Germinal center (tissue), 1 donor: ENCODE measurements around the gene DECR2.
"Not testable (repeated sequence)": the region's sequence is repeated elsewhere in the genome, so short reads cannot be mapped to it uniquely, and the experiment has no call there.

Experiments used
- DNase-seq: peaks from one replicate; pipeline ENCODE4 v3.0.0; 2012; ENCODE audit warnings: mixed read lengths, low spot score

Gene DECR2

DNA sequence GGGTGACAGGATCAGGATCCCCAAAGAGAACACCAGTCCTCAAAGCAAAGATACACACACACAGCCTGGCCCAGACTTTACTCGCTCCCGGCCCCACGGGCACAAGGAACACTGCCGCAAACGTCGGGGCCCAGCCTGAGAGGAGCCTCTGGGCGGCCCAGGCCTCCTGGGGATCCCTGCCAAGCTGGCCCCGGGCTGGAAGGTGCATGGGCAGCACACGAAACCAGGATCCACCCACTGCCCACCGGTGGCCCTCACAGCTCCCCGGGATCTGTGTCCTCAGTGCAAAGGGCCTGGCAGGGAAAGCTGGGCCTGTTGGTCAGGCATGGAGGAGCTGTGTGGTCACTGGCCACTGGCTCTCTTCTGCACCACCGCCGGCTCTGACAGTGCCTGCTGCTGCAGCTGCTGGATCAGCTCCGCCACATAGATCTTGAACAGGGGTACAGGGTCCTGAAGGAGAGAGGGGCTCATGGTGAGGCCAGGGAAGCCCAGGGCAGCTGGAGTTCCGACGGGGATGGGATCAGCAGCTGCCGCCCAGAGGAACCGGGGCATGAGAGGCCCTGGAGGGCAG, 34.3 kb upstream of the DECR2 start:
- no peak for DNase-seq

DNA sequence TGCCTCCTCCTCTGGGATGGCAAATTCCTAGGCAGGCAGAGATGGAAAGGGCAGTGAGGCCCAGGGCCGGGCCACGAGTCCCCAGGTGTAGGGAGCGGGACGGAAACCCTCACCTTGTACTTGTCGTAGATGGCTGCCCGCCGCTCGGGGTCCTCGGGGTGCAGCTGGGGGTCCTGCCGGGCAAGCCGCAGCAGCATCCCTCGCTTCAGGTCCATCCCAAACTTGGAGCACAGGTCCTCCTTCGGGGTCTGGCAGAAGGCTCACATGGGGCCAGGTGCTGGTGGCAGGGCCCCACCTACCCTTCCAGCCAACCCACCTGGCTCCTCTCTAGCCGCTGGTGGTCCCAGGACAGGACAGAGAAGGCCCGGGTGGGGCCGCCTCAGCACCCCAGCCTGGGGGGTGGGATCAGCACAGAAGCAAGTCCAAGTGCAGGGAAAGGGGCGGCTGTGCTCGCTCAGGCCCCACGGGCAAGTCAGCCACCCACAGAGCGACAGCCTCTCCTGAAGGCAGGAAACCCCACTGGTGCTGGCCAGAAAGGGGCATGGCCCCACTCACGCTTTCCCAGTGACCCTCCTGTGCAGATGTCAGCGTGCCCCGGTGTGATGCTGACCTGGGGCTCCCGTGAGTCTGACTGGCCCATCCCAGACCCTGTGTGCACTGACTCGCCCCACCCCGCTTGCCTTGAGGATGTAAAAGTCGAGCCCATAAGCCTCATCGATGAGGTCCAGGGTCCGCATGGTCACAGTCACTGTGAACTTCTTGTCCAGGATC, 33.1 kb upstream of the DECR2 start:
- no peak for DNase-seq

DNA sequence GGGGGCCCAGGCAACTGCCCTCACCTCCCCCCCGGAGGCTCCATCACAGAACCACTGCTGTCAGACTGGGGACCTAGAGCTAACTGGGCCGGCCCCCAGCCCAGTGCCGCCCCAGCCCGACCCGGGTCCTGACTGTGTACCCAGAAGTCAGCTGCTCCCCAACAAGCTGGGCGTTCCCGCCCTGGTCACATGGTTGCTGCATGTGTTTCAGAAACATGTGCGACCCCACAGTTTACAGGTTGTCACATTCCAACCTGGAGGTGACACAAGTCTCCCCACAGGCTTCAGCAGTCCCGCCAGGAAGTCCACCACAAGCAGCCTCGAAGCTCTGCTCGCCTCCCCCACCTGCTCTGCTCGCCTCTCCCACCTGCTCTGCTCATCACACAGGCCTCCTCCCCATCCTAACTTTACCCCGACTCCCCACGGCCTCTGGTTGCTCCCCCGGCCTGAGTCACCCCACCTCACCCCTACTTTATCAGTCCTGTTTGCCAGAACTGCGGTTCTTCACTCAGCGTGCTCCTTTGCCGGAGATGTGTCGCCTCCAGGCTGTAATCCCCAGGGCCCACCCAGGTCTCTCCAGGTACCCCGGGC, 32.3 kb upstream of the DECR2 start:
- no peak for DNase-seq

DNA sequence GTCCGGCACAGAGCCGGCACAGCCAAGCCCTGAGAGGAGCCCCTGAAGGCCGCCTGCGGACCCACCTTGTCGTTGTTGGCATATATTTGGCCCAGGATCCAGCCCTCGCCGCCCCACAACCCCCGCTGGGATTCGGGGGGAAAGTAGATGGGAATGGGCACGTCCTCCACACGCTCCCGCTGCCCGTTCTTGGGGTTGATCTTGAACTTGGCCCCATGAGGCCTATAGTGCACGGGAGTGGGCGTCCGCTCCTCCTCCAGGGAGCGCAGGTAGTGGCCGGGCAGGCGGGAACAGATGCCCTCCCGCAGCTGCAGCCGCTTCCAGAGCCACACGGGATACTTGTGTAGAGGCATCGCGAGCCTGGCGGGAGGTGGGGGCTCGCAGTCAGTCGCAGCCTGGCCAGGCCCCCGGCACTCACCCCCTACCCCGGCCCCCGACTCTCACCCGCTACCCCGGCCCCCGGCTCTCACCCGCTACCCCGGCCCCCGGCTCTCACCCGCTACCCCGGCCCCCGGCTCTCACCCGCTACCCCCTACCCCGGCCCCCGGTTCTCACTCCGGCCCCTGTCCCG, 31.7 kb upstream of the DECR2 start:
- no peak for DNase-seq

DNA sequence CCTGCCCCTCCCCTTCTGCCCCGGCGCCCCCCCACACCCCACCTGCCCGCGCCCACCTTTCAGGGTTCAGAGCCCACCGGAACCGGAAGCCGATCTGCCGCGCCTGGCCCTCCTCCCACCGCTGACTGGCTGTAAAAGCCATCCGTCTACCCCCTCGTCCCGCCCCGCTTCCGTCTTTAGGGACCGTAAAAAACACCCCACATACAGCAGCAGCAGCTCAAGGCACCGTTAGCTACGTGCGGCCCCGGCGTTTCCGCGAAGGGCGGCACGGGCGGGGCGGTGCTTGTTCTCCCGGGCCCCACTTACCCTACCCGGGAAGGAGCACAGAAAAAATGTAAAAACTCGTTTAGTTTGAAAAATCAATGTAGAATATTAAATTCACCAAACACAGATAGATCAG, 31.2 kb upstream of the DECR2 start, which contains the start of gene MRPL28:
MRPL28 (minus strand) TSS at position 96 of the 400 bp plus-strand sequence. CDS start 320 bp downstream, outside the sequence.
- DNase-seq: peak; percentile 96

DNA sequence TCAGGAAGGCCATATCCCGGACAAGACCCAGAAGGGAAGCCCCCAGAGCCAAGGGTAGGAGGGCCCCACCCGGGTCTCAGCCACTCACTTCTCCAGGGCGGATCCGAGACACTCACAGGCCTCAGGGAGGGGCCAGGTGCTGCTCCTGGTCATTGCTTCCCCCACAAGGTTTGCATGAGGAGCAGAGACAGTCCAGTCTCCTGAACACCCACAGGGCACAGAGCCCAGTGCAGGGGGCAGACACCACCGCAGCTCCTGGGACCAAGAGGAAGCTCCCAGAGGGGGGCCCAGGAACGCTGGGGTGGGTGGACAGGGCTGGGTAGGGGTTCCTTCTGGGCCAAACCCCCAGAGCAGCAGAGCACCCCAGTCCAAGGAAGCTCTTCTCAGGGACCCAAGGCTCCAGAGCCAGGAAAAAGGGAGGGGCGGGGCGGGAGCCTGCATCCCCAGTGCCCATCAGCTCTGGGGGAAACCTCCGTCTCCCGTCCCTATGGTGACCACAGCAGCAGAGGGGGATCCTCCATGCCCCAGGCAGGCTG, 30.6 kb upstream of the DECR2 start:
- DNase-seq: no peak

DNA sequence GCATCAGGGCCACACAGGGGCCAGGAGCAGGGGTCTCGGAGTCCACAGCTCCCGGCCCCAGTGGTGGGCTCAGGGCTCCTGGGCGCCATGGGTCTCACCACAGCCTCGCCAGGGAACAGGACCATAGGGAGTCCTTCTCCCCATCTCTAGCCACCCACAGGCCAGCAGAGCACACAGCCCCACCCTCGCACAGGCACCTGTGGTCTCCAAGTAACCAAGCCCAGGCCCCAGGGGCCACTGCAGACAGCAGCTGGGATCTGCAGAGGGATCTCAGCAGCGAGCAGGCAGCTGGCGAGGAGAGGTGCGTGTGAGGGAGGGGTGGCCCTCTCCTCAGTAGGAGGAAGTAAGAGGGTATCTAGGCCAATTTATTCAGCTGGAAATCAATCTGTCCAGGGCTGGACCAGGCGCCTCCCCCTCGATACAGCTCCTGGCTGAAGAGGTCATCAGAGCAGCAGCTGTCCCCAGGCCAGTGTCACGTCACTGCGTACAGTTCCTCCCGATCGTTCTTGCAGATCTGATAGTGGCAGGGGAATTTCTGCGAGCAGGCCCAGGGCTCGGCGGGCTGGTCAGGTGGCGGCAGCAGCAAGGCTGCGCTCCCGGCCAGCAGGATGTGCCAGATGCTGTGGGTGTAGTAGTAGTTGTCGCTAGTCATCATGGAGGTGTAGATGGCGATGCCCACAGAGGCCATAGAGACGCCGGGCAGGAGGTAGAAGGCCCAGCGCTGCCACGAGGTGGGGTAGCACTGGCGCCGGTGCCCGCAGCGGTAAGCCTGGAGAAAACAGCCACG, 30.0 kb upstream of the DECR2 start:
- DNase-seq: no peak

DNA sequence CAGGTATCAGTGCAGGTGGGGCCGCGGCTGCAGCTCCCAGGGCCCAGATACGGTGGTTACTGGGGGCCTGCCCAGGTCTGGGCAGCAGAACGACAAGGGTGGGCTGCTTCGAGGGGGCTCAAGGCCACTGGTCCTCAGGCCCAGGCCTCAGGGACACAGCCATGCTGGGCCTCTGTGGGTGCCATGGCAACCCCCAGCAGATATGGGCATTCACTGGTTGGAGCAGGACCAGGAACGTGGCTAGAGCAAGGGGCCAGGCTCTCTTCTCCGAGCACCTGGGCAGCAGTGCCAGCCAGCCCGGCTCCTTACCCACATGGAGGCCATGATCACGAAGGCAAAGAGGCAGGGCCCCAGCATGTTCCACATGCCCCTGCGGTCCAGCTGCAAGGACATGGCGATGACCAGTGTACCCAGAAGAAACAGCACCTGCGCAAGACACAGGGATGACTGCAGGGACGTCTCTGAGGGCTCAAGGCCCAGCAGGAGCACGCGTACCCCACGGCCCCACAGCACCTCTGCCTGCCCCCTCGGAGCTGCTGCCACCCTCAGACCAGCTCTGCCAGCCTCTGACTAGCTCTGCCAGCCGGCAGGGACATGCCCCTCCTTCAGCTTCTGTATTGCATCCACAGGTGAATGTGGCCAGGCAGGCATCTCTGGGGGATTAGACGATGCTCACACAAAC, 29.2 kb upstream of the DECR2 start:
- DNase-seq: no peak

DNA sequence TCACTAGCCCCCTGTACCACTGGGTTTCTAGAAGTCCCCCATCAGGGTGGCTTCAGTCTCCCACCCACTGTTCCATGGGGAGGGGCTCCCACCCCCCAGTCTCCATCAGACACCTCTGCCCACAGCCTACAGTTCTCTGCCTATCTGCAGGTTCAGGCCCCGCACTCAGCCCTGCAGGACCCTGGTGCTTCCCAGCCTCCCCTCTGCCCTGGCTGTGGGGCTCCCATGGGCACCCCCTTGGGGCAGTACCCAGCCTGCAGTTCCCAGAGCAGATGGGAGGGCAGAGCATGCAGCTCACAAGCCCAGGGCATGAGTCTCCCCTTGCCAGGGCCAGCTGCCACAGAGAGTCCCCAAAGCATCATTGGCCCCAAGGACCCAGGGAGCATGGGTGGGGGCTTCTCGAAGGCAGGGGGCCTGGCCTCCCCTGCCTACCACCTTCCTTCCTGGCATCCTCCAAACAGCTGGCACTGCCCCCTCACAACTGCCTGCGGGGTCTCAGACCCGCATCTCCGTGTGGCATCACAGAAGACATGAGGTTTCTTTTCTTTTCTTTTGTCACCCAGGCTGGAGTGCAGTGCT, 28.6 kb upstream of the DECR2 start:
- no peak for DNase-seq

DNA sequence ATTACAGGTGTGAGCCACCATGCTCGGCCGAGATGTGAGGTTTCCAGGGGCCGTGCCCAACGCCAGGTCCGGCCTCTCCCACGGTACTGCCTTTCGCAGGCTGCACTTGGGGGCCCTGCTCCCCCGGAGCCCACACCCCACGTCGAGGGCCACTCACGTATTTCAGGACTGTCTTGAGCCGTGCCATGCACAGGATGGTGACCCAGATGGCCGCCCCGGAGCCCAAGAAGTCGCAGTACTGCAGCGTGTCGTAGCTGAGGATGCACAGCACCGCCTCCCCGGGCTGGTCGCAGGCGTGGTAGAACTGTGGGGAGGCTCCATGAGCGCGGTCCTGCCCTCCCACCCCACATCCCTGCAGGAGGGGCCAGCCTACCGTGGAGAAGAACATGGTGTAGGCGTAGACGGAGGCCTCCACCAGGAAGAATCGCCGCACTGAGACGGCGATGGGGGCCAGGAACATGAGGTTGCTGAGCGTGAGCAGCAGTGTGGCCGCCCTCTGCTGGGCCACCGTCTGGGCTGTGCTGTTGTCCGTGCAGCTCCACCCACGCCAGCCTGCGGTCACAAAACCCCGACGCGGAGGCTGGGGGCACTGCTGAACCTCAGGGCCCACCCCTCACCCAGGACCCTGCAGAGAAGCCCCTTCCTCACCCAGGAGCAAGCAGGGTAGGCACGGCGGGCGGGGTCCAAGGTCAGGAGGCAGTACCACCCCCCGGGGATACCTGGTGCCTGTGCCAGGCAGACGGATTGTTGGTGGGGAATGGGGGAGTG, 27.7 kb upstream of the DECR2 start:
- DNase-seq: no peak

DNA sequence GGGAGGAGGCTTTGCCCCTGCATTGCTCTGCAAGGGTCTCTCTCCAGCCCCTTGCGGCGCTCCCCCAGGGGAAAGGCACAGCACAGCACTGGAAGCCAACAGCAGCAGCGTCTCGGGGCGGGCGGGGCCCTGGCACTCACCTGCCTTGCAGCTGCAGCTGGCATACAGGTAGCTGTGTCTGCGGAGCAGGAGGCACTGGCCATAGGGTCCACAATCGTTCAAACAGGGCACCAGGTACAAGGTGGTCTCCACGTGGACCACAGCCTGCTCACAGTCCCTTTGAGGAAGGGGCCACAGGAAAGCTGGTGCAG, 27.1 kb upstream of the DECR2 start:
- DNase-seq: no peak

DNA sequence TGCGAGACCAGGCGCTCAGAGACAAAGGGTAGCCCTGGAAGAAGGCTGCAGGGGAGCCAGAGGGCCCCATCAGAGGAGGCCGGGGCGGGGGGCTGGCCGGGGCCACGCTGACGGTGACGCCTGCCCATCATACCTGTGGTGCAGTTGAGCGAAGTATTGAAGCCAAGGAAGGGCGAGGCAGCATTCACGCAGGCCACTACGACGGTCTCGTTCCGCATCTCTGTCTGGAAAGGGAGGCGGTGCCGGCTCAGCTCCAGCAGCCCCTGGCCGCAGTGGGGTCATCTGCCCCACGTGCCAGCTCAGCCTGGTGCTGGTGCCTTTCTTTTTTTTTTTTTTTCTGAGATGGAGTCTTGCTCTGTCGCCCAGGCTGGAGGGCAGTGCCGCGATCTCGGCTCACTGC, 26.5 kb upstream of the DECR2 start:
- no peak for DNase-seq

DNA sequence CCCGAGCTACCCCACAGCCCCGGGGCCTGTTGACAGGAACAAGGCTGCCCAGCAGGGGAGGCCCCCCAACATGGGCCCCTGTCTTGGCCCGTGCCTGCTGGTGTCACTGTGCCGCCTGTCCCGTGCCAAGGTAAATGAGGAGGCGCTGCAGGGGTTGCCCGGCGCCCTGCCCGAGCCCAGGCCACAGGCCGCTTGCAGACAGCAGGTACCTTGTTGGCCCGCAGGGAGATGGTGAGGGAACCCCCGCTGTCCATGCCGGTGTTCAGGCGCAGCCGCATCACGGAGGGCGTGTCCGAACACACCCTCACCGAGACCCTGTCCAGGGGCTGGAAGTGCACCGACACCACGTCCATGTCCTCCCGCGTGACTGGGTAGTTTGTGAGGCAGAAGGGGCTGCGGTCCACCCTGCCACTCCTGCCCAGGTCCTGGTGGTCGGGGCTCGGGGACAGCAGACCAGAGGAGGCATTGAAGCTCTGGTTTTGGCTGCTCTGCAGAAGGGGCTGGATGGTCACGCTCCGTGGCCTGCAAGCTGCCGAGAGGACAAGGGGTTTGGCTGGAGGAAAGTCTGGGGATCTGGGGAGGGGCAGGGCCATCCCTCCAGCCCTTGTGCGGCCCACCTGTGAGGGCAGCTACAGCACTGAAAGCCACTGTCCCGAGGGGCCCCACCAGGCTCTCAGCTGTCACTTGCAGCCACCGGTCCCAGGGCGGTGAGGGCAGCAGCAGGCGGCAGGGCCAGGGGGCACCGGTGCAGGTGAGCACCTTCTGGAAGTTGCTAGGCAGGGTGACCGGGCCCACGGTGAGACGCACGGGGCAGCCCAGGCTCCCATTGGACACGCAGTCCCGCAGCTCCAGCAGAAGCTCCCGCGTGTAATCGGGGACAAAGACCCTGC, 25.5 kb upstream of the DECR2 start:
- DNase-seq: no peak

DNA sequence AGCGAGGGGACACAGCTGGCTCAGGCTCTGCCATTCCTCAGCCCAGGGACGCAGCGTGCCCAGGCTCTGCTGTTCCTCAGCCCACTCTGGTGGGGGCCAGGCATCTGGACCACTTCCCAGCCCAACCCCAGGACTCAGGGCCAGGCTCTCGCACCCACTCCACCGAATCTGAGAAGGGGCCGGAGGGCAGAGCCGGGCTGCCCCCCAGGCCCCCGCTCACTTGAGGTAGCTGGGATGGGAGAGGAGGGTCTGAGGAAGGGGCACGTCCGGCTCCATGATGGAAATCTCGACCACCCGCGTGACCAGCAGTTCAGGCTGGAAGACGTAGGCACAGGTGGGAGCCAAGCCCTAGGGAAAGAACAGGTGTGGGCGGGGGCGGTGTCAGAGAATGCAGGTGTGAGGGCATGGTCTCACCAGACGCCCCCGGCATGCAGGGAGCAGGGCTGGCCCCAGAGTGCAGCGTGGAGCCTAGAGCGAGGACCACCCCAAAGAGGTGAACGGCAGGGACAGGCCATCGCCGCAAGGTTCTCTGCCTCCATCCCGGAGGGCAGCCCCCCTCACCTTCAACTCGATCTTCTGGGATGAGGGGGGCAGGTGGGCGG, 24.8 kb upstream of the DECR2 start:
- DNase-seq: no peak

DNA sequence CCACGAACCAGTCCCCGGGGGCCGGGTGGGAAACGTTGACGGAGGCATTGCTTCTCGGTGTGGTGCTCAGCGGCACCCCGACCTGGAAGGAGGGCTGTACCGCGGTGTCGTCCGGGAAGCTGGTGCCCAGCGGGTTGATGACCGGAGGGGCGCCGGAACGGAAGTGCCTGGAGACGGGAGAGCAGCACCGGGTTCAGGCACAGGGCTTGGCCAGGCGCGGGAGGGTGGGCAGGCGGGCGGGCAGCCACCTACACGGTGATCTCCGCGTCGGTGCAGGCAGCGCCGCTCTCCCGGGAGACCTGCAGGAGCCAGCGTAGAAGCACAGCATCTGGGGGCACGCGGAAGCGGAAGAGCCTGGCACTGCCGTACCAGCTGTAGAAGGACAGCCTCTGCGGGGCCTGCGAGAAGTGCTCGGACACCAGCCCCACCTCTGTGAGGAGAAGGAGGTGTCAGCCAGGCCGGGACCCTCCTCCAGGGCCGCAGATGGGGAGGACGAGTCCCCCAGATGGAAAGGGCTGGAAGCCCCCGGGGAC, 24.2 kb upstream of the DECR2 start:
- DNase-seq: no peak

DNA sequence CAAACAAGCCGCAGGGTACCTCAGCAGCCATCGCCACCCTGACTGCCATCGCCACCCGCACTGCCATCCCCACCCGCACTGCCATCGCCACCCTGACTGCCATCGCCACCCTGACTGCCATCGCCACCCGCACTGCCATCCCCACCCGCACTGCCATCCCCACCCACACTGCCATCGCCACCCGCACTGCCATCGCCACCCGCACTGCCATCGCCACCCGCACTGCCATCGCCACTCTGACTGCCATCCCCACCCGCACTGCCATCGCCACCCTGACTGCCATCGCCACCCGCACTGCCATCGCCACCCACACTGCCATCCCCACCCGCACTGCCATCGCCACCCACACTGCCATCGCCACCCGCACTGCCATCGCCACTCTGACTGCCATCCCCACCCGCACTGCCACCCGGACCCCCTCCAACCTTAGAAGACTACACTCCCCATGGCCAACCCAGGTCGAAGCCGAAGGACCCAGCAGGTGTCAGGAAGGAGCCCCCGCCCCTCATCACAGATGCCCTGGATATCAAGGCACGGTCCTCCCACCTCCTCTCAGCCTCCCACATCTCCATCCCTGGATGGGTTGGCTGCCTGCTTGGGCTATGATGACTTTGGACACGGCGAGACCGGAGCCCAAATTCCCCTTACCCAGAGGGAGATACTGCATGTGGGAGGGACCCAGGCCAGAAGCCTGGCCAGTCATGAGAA, 23.4 kb upstream of the DECR2 start:
- not testable (repeated sequence) for DNase-seq

DNA sequence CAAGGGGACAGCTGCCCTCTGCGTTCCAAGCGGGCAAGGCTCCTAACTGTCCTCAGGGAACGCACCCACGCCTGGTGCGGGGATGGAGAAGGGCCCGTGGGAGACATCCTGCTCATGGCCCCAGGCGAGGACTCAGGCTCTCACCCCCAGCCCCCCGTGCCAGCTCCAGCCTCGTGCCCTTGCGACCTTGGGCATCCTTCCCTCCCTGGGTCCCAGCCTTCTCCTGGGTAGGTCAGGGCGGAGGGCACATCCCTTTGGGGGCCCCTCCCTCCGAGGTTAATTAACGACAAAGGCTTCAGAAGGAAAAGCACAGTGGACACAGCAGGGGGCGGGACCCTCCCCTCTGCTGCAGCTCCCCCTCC, 22.9 kb upstream of the DECR2 start:
- no peak for DNase-seq
